ENCODE measurements around the gene DLL1. TPM values are rescaled to one million over a fixed set of nuclear protein-coding genes. Genes with fewer than 3 reads are reported as not detected.

DLL1 gene
- total RNA-seq, 2 experiments from 2014 or later = not detected

GRCh38 chr6:170279977-170280688 is 10.7 kb downstream of the DLL1 start:
- Histone ChIP-seq H4K20me1 (ENCODE audit: insufficient read depth, low read length) (no peaks in the 10 kb centered on the region), H3K9me3 (ENCODE audit: low read length) (no peaks in the 10 kb centered on the region), H3K4me3 (ENCODE audit: low read depth, low read length, poor library complexity, severe bottlenecking) (no peak overlapping the region), H3K79me2 (ENCODE audit: insufficient read depth, low read depth, low read length) (no peaks in the 10 kb centered on the region), H2AFZ (ENCODE audit: low read length) (no peak overlapping the region), H3K4me1 (ENCODE audit: insufficient read depth, low read length, poor library complexity, severe bottlenecking) (peaks cover 12% of the 10 kb centered on the region), H3K27ac (ENCODE audit: low read depth, low read length, poor library complexity, severe bottlenecking) (no peak overlapping the region), H3K36me3 (ENCODE audit: insufficient read depth, low read length) (no peaks in the 10 kb centered on the region), H3K9me2 (ENCODE audit: insufficient read depth, low read length) (no peaks in the 10 kb centered on the region), H3K4me2 (ENCODE audit: low read length) (peak overlapping the region; percentile 53; the same call in 1 of the 2 replicates)
- POLR2A ChIA-PET = no interaction called here
- CTCF ChIA-PET (ENCODE audit: unreplicated experiment) = no interaction called here
- no peak for DNase-seq (ENCODE audit: low spot score)
- intact Hi-C loops (cut with micrococcal nuclease; ENCODE audit: unreplicated experiment) = no loop called here
- TF ChIP-seq EZH2phosphoT487 (IDR thresholded peaks at IDR 0.05; ENCODE audit: borderline replicate concordance, low read depth, low read length) (no peak), CTCF (conservative IDR thresholded peaks at IDR 0.05; ENCODE audit: low read length) (no peak)
- BruUV-seq (replicated peaks) = no TSS peak

DNA sequence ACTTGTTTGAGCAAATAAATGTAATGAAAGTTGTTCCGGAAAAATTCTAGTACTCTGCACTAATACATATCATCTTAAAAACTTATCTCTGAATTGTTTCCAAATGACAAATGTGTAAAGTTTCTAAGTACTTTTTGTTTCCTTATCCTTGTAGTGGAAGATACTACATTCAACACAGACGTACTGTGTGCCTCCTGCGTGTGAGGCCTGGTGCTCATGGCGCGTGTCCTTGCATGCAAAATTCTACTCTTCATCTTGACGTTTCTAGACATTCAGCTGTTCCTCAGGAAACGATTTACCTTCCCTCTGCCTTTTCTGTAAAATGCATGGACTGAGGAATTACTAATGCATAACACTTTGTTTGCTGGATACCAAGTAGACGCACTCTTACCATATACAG is 11.5 kb downstream of the DLL1 start:
- Histone ChIP-seq H3K27ac (ENCODE audit: low read depth, low read length, poor library complexity, severe bottlenecking) (no peak overlapping the region), H3K79me2 (ENCODE audit: insufficient read depth, low read depth, low read length) (no peaks in the 10 kb centered on the region), H3K9me3 (ENCODE audit: low read length) (no peaks in the 10 kb centered on the region), H3K4me3 (ENCODE audit: low read depth, low read length, poor library complexity, severe bottlenecking) (no peak overlapping the region), H3K4me1 (ENCODE audit: insufficient read depth, low read length, poor library complexity, severe bottlenecking) (peaks cover 12% of the 10 kb centered on the region), H3K9me2 (ENCODE audit: insufficient read depth, low read length) (no peaks in the 10 kb centered on the region), H3K4me2 (ENCODE audit: low read length) (no peak overlapping the region), H3K36me3 (ENCODE audit: insufficient read depth, low read length) (no peaks in the 10 kb centered on the region), H4K20me1 (ENCODE audit: insufficient read depth, low read length) (no peaks in the 10 kb centered on the region), H2AFZ (ENCODE audit: low read length) (no peak overlapping the region)
- POLR2A ChIA-PET = no interaction called here
- CTCF ChIA-PET (ENCODE audit: unreplicated experiment) = no interaction called here
- no TSS peak for BruUV-seq (replicated peaks)
- DNase-seq (ENCODE audit: low spot score) = no peak
- TF ChIP-seq EZH2phosphoT487 (IDR thresholded peaks at IDR 0.05; ENCODE audit: borderline replicate concordance, low read depth, low read length) (no peak), CTCF (conservative IDR thresholded peaks at IDR 0.05; ENCODE audit: low read length) (no peak)
- intact Hi-C loops (cut with micrococcal nuclease; ENCODE audit: unreplicated experiment) = no loop called here

GRCh38 chr6:170278743-170279094 is 12.2 kb downstream of the DLL1 start:
- Histone ChIP-seq H3K4me1 (ENCODE audit: insufficient read depth, low read length, poor library complexity, severe bottlenecking) (peaks cover 12% of the 10 kb centered on the region), H3K9me3 (ENCODE audit: low read length) (no peaks in the 10 kb centered on the region), H3K27ac (ENCODE audit: low read depth, low read length, poor library complexity, severe bottlenecking) (no peak overlapping the region), H3K4me2 (ENCODE audit: low read length) (peak overlapping the region; percentile 28), H3K4me3 (ENCODE audit: low read depth, low read length, poor library complexity, severe bottlenecking) (no peak overlapping the region), H3K9me2 (ENCODE audit: insufficient read depth, low read length) (no peaks in the 10 kb centered on the region), H2AFZ (ENCODE audit: low read length) (peak overlapping the region; percentile 60), H3K79me2 (ENCODE audit: insufficient read depth, low read depth, low read length) (no peaks in the 10 kb centered on the region), H4K20me1 (ENCODE audit: insufficient read depth, low read length) (no peaks in the 10 kb centered on the region), H3K36me3 (ENCODE audit: insufficient read depth, low read length) (no peaks in the 10 kb centered on the region)
- CTCF ChIA-PET (ENCODE audit: unreplicated experiment) = no interaction called here
- TF ChIP-seq EZH2phosphoT487 (IDR thresholded peaks at IDR 0.05; ENCODE audit: borderline replicate concordance, low read depth, low read length) (no peak), CTCF (conservative IDR thresholded peaks at IDR 0.05; ENCODE audit: low read length) (no peak)
- intact Hi-C loops (cut with micrococcal nuclease; ENCODE audit: unreplicated experiment) = no loop called here
- POLR2A ChIA-PET = no interaction called here
- peak; percentile 21 for DNase-seq (ENCODE audit: low spot score)
- BruUV-seq (replicated peaks) = no TSS peak

Data from OCI-LY7 (cell line).